ENCODE data around the gene ZNF496. TPM values are rescaled to one million over a fixed set of nuclear protein-coding genes. Genes with fewer than 3 reads are reported as not detected.

ZNF496 gene
- polyA plus RNA-seq, 10 donors = 22.7 to 30.9 (median 27.4) TPM

DNA sequence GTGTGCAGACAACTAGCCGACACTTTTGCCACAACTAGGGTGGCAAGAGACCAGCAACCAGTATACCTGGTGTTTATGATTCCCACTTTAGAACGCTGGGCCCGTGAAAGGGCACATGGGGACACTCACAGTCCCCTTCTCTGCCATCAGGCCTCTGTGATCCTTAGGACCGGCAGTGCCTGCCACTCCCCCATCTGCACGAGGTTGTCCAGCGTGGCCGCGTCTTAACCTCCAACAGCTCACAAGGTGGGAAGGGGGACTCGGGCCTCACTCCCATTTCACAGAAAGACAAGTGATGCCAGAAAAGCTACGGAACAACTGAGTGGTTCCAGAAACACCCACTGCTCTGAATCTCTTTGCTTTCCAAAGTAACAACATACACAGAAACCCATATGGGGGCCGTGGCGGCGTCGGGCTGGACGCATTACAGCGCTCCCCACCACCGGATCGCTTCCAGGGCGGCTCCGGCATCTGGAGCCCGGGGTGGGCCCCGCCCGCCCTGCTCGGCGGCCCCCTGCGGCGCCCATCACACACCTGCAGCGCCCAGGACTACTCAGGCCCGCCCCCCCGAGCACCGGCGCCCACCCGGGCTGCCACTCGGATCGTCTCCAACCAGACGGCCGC lies 1.0 kb downstream of the ZNF496 start:
- DNase-seq = no peak

DNA sequence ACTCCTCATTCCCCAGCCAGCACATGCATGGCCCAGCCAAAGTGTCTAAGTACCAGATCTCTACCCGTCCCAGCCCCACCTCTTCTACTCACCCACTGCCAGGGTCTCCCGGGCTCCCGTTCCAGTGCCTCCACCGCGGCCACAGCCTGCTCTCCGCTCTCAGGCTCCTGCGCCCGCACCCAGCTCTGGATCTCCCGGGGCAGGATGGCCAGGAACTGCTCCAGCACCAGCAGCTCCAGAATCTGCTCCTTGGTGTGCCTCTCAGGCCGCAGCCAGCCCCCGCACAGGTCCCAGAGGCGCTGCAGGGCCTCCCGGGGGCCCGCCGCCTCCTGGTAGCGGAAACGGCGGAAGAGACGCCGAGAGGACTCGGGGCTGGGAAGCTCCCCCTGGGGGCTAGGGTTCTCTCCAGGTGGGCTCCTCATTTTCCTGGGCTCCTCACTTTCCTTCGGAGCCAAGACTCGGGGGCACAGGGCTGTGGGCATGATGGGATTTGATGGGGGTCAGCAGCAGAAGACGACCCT lies 2.5 kb downstream of the ZNF496 start:
- DNase-seq = no peak

- DNase-seq = no peak
Measured at GRCh38 chr1:247328311-247328710, 3.4 kb downstream of the ZNF496 start.

- DNase-seq = no peak
Measured at GRCh38 chr1:247326411-247327130, 5.1 kb downstream of the ZNF496 start.

DNA sequence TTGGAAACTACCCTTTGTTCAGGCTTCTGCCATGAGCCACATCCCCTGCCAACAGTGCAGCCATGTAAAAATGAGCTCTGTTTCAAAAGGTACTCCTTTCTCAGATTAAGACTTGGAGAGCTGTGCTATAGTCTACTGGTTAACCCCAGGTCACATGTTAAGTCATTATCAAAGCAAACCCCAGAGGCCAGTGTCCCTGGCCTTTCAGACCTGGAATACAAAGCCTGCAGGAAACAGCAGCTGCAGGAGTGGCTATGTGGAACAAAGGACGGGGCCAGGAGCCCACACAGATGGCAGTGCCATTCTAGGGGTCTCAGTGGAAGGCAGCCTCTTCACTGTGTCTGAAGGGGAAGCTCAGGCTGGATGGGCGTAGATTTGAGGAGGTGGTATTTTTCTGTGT lies 6.7 kb downstream of the ZNF496 start:
- DNase-seq = no peak

DNA sequence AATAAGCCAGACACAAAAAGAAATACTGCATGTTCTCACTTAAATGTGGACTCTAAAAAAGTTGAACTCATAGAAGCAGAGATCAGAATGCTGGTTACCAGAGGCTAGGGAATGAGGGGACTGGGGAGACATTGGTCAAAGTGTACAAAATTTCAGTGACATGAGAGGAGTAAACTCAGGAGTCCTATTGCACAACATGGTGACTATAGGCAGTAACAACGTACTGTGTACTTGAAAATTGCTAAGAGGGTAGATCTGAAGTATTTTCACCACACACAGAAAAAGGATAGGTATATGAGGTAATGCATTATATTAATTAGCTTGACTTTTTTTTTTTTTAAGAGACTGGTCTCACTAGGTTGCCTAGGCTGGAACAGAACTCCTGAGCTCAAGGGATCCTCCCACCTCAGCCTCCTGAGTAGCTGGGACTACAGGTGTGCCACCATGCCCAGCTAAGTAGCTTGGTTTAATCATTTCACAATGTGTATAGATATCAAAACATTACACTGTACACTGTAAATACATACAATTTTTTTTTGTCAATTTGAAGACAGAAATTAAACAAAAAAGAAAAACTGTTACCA lies 7.4 kb downstream of the ZNF496 start:
- no peak for DNase-seq

DNA sequence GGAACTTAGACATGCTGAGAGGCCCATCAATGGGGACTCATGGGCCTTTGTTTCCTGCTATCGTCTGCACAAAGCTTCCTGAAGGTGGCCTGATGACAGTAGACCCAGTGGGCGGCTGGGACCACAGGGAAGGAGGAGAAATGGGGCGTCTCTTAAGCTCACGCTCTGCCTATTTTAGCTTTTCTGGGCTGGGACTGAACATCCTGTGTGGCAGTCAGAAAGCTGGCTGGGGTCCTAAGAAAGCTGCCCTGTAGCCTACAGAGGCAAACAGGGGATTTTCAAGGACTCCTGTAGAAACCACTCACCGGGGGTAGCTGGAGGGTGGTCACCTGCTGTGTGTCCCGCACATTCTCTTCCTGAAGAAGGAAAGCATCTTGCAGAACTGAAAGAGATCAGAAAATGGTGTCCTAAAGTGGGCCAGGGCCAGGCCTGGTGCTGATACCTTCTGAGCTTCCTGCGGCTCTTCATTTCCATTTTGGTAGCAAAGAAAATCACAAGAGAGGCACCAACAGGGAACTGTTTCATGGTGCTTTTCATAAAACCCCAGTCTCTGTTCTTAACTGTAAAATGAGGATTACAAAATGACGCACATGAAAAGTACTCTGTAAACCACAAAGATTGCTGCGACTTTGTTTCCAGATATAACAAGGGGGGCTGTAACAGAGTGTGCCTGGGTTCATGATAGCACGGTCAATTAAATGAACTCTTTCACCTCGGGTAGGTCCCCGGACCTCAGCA lies 8.6 kb downstream of the ZNF496 start:
- no peak for DNase-seq

GRCh38 chr1:247322442-247322841 lies 9.2 kb downstream of the ZNF496 start:
- no peak for DNase-seq

GRCh38 chr1:247317702-247318101 lies 14.0 kb downstream of the ZNF496 start:
- no peak for DNase-seq

DNA sequence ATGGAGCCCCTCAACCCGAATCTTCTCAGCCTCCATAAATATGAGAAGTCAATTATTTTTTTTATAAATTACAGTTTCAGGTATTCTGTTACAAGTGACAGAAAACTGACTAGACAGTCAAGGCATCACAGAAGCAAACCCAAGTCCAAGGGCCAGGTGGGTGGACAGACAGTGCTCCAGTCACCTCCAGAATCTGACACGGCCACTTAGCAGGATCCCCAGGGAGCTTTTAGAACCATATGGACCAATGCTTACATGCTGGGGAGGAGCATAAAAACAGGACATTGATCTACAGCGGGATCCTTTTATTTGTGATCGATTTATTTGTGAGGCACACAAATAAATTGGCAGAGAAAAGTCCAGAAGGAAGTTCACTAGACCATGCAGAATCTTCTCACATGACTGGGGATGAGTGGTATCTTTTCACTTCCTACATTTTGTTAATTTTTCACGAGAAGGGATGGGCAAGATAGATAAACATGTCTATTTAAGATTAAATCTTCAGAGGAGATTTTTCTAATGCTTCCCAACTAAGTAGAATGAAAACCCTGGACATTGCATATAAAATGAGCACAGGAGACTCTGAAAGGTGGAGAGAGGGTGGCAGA lies 15.0 kb downstream of the ZNF496 start:
- no peak for DNase-seq

DNA sequence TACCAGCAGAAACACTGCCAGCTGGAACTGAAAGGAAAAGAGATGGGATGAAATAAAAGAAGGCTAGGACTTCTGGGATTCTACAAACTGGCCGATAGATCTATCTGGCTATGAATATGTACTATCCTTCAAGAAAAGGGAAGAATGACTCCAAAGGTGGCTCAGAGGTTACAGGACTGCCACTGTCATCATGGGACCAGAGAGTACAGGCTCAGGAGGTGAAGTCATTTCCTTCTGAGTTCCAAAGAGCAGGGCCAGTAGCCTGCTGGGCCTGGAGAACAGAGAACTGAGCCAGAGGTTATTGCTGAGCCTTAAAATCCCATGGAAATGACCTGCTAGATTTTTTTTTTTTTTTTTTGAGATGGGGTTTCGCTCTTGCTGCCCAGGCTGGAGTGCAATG lies 27.6 kb downstream of the ZNF496 start:
- no peak for DNase-seq

DNA sequence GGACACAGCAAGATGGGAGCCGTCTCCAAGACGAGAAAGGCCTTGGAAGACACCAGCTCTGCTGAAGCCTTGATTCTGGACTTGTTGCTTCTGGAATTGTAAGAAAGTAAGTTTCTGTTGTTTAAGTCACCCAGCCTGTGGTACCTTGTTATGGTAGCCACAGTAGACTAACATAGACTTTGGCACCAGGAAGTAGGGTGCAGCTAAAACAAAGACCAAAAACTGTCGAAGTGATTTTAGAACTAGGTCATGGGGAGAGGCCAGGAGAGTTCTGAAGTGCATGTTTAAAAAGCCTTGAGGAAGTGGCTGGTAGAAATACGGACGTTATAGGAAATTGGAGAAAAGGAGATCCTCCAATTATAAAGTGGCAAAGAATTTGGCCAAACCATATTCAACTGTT lies 28.5 kb downstream of the ZNF496 start:
- DNase-seq = no peak

DNA sequence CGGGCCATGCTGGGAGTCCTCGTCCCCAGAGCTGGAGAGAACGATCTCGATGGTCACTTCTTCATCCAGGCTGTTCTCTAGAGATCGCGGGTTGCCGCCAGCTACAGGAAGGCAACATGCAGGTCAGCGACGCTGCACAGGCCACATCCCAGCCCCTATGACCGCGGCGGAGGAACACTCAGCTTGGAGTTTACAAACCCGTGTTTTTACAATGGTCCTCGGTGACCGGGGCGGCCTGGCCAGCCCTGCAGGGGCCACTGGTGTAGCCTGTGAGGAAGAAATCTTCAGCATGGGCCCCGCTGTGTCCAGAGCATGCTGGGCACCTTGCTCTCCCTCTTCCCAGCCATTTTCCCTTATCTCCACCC lies 30.5 kb downstream of the ZNF496 start:
- no peak for DNase-seq

DNA sequence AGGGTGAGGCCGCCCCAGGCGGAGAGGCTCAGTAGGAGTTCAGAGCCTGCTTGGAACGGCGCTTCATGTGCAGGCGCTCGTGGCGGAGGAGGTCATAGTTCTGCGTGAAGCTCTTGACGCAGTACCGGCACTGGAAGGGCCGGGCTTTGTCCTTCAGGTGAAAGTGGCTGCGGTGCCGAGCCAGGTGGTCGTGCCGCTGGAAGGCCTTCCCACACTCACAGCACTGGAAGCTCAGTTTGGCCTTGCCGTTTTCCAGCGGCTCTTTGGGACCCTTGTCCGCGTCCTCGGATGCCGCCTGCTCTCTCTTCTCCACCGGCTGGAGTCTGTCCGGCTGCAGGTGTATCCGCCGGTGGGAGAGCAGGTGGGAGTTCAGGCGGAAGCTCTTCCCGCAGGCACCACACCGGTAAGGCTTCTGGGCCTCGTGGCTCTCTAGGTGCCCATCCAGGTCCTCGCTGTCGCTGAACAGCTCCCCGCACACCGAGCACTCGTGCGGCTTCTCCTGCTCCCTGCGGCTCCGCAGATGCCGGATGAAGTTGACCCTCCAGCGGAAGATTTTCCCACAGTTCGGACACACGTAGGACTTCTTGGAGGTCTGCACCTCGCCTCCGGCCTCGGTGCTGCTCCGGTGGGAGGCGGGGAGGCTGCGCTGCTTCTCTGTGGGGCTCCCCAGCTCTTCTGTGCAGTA lies 31.0 kb downstream of the ZNF496 start:
- no peak for DNase-seq

GRCh38 chr1:247299723-247300381 lies 31.8 kb downstream of the ZNF496 start:
- DNase-seq = no peak

DNA sequence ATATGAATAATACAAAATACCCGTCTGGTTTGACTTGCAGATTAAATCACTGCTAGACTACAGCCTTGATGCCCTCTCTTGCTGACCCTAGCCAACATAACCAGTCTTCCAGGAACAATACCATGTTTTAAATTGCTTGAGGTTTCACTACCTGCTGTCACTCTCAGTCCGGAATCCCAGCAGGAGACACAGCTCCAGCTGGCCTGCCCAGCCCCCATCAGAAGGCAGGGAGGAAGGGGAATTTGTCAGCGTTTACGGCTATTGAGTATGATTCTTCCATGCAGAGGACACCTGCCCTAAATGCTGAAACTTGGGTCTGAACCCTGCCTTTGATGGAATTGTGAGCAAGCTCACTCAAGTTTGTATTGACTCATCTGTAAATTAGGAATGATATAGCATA lies 33.0 kb downstream of the ZNF496 start:
- DNase-seq = no peak

- no peak for DNase-seq
Measured at GRCh38 chr1:247298124-247298481, 33.6 kb downstream of the ZNF496 start.

DNA sequence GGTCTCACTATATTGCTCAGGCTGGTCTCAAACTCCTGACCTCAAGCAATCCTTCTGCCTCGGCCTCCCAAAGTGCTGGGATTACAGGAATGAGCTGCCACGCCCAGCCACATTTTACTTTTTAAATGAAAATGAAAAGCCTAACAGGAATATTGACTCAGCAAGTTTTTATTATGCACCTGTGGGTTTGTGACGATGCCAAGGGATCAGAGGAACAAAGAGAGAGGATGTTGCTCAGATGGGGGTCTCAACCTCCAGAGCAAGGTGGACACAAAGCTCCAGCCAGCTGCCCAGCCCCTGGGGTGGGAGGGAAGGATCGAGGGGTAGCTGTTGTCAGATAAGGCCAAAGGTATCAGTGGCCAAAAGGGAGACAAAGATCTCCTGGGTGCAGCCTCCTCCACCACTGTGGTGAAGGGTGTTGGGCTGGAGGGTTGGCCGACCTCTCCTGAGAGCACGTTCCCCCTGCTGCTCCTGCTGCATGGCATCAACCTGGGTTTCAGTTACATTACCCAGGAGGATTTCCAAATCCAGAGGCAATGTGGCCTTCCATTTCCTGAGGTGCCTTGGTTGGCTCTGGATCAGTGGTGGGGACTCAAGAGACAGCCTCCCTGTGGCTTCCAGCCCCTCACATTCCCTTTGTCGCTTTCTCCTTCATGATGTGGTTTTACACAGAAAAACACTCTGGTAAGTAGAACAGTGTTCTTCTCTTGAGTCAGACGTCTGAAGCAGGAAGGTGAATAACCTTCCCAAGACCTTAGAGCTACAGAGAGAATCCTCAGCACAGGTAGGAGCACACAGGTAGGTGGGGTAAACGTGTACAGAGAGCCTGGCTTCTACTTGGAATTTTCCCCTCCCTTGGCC lies 34.2 kb downstream of the ZNF496 start:
- no peak for DNase-seq

DNA sequence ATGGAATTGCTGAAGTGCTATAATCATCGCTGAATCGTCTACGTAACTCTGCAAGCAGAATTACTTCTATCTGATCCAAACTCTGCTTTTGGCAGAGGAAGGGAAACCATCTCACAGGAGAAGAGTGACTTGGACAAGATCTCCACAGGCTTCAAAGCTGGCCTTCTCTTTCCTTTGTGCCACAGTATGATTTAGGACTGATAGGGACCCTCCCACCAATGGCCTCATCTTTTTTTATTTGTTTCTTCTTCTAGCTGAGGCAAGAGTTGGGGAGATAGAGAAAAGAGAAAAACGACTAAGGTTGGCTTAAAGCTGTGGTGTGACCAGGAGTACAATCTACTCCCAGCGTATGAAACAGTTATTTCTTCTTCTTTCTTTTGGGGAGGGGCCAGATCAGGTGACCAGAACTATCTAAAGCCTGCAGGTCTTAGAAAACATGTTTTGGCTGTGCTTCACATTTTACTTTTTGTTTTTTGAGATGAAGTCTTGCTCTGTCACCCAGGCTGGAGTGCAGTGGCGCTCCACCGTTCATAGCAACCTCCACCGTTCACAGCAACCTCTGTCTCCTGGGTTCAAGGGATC lies 35.0 kb downstream of the ZNF496 start:
- no peak for DNase-seq

GRCh38 chr1:247295746-247296145 lies 35.9 kb downstream of the ZNF496 start:
- DNase-seq = no peak

All from muscle of back (tissue), 11 donors.